Measurements from ENCODE around the gene TNFAIP8L1.
A peak's percentile ranks its signal among the peaks of the same experiment; 100 is the strongest.

TNFAIP8L1 gene

DNA sequence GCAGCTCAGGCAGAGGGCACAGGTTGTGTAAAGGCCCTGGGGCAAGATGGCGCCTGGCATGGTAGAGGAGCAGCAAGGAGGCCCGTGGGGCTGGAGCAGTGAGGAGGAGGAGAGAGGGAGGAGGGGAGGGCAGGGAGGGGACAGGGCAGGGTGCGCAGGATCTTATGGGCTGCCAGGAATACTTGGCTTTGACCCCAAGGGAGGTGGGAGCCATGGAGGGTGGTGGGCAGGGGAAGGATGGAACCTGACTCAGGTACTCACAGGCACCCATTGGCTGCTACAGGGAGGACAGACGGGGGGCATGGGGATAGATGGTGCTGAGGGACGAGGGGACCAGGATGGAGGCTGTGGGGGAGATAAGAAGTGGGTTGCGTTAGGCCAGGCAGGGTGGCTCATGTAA is 3.3 kb downstream of the TNFAIP8L1 start:
- no peak for DNase-seq
- no peak overlapping the region for H3K4me3 ChIP-seq (ENCODE audit: insufficient read depth in 1 of 2, low read depth in 1 of 2, low read length in 2 of 2)
- H3K23ac ChIP-seq (ENCODE audit: low read length in 2 of 2): no peak overlapping the region
- H2BK120ac ChIP-seq (ENCODE audit: low read depth, low read length): no peak overlapping the region
- peaks cover 51% of the 10 kb centered on the region for H3K79me1 ChIP-seq (replicated peaks; ENCODE audit: low read length, poor library complexity, severe bottlenecking)
- peaks cover 28% of the 10 kb centered on the region for H3K4me1 ChIP-seq (ENCODE audit: control insufficient read depth, insufficient read depth, low read depth, low read length)
- H3K4me2 ChIP-seq (ENCODE audit: low read length, poor library complexity, severe bottlenecking): no peak overlapping the region
- no peak overlapping the region for H2BK5ac ChIP-seq (ENCODE audit: low read depth, low read length, poor library complexity, severe bottlenecking)
- H3K27me3 ChIP-seq (ENCODE audit: control insufficient read depth in 1 of 2, insufficient read depth in 1 of 2, low read length in 2 of 2): no peaks in the 10 kb centered on the region
- H3K4ac ChIP-seq (ENCODE audit: low read depth in 1 of 2, low read length in 2 of 2): no peak overlapping the region
- H2BK12ac ChIP-seq (ENCODE audit: low read length in 2 of 2): peak overlapping the region in 1 of 2 experiments; percentile 31
- no peak overlapping the region for H4K91ac ChIP-seq (ENCODE audit: low read length)
- H3K27ac ChIP-seq (ENCODE audit: low read length, poor library complexity, severe bottlenecking): no peak overlapping the region
- H3K9me3 ChIP-seq (ENCODE audit: control insufficient read depth, low read length): no peaks in the 10 kb centered on the region
- no peak overlapping the region for H3K9ac ChIP-seq (ENCODE audit: low read length)
- H2BK15ac ChIP-seq (ENCODE audit: low read depth, poor library complexity, severe bottlenecking): no peak overlapping the region
- peak overlapping the region in 1 of 2 experiments; percentile 36 for H3K14ac ChIP-seq (ENCODE audit: low read length in 2 of 2)
- H2AK5ac ChIP-seq (ENCODE audit: low read length, severe bottlenecking): no peak overlapping the region
- H4K8ac ChIP-seq (ENCODE audit: low read length): peak overlapping the region; percentile 2
- 95% methylated on average over 5 of the region's 6 CpGs for WGBS
- peaks cover 0 to 20% of the 10 kb centered on the region in 2 experiments for H3K36me3 ChIP-seq (ENCODE audit: control insufficient read depth in 1 of 2, insufficient read depth in 2 of 2, low read depth in 1 of 2, low read length in 2 of 2)
- peak overlapping the region in 1 of 2 experiments; percentile 32 for H3K18ac ChIP-seq (ENCODE audit: low read depth in 1 of 2, low read length in 2 of 2)
- H2AFZ ChIP-seq (ENCODE audit: low read depth, low read length): no peak overlapping the region

DNA sequence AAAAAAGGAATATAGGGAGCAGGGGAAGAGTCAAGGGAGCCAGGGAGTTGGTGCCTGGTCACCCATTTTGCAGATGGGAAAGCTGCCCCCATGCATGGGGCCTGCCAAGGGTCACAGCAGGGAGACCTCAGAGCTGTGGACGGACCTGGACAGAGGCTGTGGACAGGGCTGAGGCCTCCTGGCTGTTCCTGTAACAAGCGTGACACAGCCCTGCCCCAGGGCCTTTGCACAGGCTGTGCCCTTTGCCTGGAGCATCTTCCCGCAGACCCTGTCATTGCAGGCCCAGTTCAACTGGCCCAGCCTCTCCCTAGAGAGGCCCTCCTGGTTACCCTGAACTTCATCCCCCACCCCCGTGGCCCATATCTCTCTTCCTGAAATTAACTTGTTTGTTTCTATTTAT is 6.4 kb downstream of the TNFAIP8L1 start:
- Histone ChIP-seq H3K4me2 (ENCODE audit: low read length, poor library complexity, severe bottlenecking) (no peak overlapping the region), H3K36me3 (ENCODE audit: control insufficient read depth in 1 of 2, insufficient read depth in 2 of 2, low read depth in 1 of 2, low read length in 2 of 2) (peaks cover 0 to 28% of the 10 kb centered on the region in 2 experiments), H4K91ac (ENCODE audit: low read length) (no peak overlapping the region), H3K79me1 (replicated peaks; ENCODE audit: low read length, poor library complexity, severe bottlenecking) (peaks cover 52% of the 10 kb centered on the region), H3K4ac (ENCODE audit: low read depth in 1 of 2, low read length in 2 of 2) (no peak overlapping the region), H3K14ac (ENCODE audit: low read length in 2 of 2) (peak overlapping the region in 1 of 2 experiments; percentile 30), H2BK5ac (ENCODE audit: low read depth, low read length, poor library complexity, severe bottlenecking) (no peak overlapping the region), H3K9me3 (ENCODE audit: control insufficient read depth, low read length) (no peaks in the 10 kb centered on the region), H2AK5ac (ENCODE audit: low read length, severe bottlenecking) (no peak overlapping the region), H3K27ac (ENCODE audit: low read length, poor library complexity, severe bottlenecking) (no peak overlapping the region), H3K4me3 (ENCODE audit: insufficient read depth in 1 of 2, low read depth in 1 of 2, low read length in 2 of 2) (no peak overlapping the region), H2BK120ac (ENCODE audit: low read depth, low read length) (no peak overlapping the region), H2BK12ac (ENCODE audit: low read length in 2 of 2) (peak overlapping the region in 1 of 2 experiments; percentile 19), H3K18ac (ENCODE audit: low read depth in 1 of 2, low read length in 2 of 2) (peak overlapping the region in 1 of 2 experiments; percentile 44), H3K9ac (ENCODE audit: low read length) (no peak overlapping the region), H2BK15ac (ENCODE audit: low read depth, poor library complexity, severe bottlenecking) (no peak overlapping the region), H3K4me1 (ENCODE audit: control insufficient read depth, insufficient read depth, low read depth, low read length) (peaks cover 27% of the 10 kb centered on the region), H3K23ac (ENCODE audit: low read length in 2 of 2) (no peak overlapping the region), H4K8ac (ENCODE audit: low read length) (no peak overlapping the region), H2AFZ (ENCODE audit: low read depth, low read length) (no peak overlapping the region), H3K27me3 (ENCODE audit: control insufficient read depth in 1 of 2, insufficient read depth in 1 of 2, low read length in 2 of 2) (no peaks in the 10 kb centered on the region)
- 98% methylated on average over 4 of the region's 4 CpGs for whole genome bisulfite sequencing
- no peak for DNase-seq

DNA sequence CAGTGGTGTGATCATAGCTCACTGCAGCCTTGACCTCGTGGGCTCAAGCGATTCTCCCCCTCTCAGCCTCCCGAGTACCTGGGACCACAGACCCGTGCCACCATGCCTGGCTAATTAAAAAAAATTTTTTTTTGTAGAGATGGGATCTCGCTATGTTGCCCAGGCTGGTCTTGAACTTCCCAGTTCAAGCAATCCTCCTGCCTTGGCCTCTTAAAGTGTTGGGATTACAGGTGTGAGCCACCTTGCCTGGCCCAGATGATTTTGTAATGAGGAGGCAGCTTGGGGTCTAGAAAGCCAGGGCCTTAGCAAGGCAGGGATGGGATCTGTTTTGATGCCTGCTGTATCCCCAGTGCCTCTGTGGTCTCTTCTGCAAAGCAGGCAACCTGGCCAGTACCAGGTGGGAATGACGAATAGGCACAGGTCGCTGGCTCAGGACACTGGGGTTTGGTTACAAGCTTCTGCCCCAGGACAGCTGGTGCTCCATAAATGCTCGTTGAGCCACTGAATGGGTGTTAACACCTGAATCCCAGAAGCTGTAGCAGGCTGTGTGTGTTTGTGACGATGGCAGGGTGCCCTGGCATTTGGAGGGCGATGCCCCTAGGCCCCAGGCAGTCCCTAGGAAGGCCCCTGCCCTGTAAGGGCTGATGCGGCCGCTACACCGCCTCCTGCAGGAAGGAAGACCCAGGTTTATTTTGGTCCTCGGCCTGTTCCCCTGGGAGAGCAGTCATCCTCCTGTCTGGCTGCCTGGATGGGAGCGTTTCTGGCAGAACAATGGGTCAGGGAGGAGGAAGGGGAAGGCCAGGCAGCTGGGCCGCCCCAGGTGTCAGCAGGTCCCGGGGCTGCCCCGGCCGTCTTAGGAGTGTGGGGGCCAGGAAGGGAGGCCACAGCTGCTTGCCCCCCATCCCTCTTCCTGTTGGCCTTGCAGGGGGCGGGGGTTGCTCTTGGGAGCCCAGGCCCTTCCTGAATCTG is 8.6 kb downstream of the TNFAIP8L1 start:
- Histone ChIP-seq H4K91ac (ENCODE audit: low read length) (peak overlapping the region; percentile 23), H2BK120ac (ENCODE audit: low read depth, low read length) (no peak overlapping the region), H3K14ac (ENCODE audit: low read length in 2 of 2) (no peak overlapping the region), H3K79me1 (replicated peaks; ENCODE audit: low read length, poor library complexity, severe bottlenecking) (peaks cover 46% of the 10 kb centered on the region), H3K4me2 (ENCODE audit: low read length, poor library complexity, severe bottlenecking) (no peak overlapping the region), H3K27me3 (ENCODE audit: control insufficient read depth in 1 of 2, insufficient read depth in 1 of 2, low read length in 2 of 2) (no peaks in the 10 kb centered on the region), H3K27ac (ENCODE audit: low read length, poor library complexity, severe bottlenecking) (no peak overlapping the region), H2BK12ac (ENCODE audit: low read length in 2 of 2) (peak overlapping the region in 1 of 2 experiments; percentile 32), H2AFZ (ENCODE audit: low read depth, low read length) (no peak overlapping the region), H3K9ac (ENCODE audit: low read length) (no peak overlapping the region), H3K4me1 (ENCODE audit: control insufficient read depth, insufficient read depth, low read depth, low read length) (peaks cover 15% of the 10 kb centered on the region), H3K23ac (ENCODE audit: low read length in 2 of 2) (no peak overlapping the region), H2AK5ac (ENCODE audit: low read length, severe bottlenecking) (no peak overlapping the region), H3K18ac (ENCODE audit: low read depth in 1 of 2, low read length in 2 of 2) (no peak overlapping the region), H2BK5ac (ENCODE audit: low read depth, low read length, poor library complexity, severe bottlenecking) (no peak overlapping the region), H3K36me3 (ENCODE audit: control insufficient read depth in 1 of 2, insufficient read depth in 2 of 2, low read depth in 1 of 2, low read length in 2 of 2) (peaks cover 0 to 36% of the 10 kb centered on the region in 2 experiments), H2BK15ac (ENCODE audit: low read depth, poor library complexity, severe bottlenecking) (no peak overlapping the region), H4K8ac (ENCODE audit: low read length) (peak overlapping the region; percentile 83), H3K9me3 (ENCODE audit: control insufficient read depth, low read length) (no peaks in the 10 kb centered on the region), H3K4me3 (ENCODE audit: insufficient read depth in 1 of 2, low read depth in 1 of 2, low read length in 2 of 2) (no peak overlapping the region), H3K4ac (ENCODE audit: low read depth in 1 of 2, low read length in 2 of 2) (no peak overlapping the region)
- DNase-seq: peak; percentile 54
- WGBS: 64% methylated on average over 20 of the region's 20 CpGs

DNA sequence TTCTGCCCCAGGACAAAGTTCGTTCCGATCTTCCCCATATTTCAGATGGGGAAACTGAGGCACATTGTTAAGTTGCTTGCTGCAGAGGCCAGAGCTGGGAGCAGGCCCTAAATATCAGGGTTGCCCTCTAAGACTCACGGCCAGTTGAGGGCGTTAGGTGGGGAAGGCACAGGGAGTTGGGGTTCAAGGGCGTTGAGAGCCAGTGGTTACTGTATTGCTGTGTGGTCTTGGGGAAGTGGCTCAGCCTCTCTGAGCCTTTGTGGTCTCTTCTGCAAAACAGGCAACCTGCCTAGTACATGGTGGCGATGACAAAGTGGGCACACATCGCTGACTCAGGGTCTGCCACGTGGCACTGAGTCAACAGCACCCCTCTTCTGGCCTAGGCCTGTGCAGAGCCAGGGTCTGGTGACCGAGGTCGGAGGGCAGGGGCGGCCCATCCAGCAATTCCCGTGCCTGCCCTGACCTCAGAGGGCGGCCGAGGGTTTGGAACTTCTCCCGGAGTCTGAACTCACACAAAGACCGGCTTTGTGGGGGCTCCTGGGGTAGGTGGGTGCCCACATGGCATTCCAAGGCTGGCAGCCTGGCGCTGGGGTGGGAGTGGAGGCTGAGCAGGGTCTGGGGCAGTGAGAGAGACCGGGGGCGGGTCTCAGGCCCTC is 10.2 kb downstream of the TNFAIP8L1 start:
- Histone ChIP-seq H3K18ac (ENCODE audit: low read depth in 1 of 2, low read length in 2 of 2) (no peak overlapping the region), H3K9ac (ENCODE audit: low read length) (no peak overlapping the region), H2BK12ac (ENCODE audit: low read length in 2 of 2) (no peak overlapping the region), H4K91ac (ENCODE audit: low read length) (no peak overlapping the region), H2AK5ac (ENCODE audit: low read length, severe bottlenecking) (no peak overlapping the region), H3K4me3 (ENCODE audit: insufficient read depth in 1 of 2, low read depth in 1 of 2, low read length in 2 of 2) (no peak overlapping the region), H2BK120ac (ENCODE audit: low read depth, low read length) (no peak overlapping the region), H3K79me1 (replicated peaks; ENCODE audit: low read length, poor library complexity, severe bottlenecking) (peaks cover 46% of the 10 kb centered on the region), H3K27ac (ENCODE audit: low read length, poor library complexity, severe bottlenecking) (no peak overlapping the region), H3K4ac (ENCODE audit: low read depth in 1 of 2, low read length in 2 of 2) (no peak overlapping the region), H2BK5ac (ENCODE audit: low read depth, low read length, poor library complexity, severe bottlenecking) (no peak overlapping the region), H3K14ac (ENCODE audit: low read length in 2 of 2) (no peak overlapping the region), H3K27me3 (ENCODE audit: control insufficient read depth in 1 of 2, insufficient read depth in 1 of 2, low read length in 2 of 2) (no peaks in the 10 kb centered on the region), H3K23ac (ENCODE audit: low read length in 2 of 2) (peak overlapping the region in 1 of 2 experiments; percentile 18), H3K9me3 (ENCODE audit: control insufficient read depth, low read length) (no peaks in the 10 kb centered on the region), H3K4me2 (ENCODE audit: low read length, poor library complexity, severe bottlenecking) (no peak overlapping the region), H2AFZ (ENCODE audit: low read depth, low read length) (no peak overlapping the region), H3K4me1 (ENCODE audit: control insufficient read depth, insufficient read depth, low read depth, low read length) (peaks cover 15% of the 10 kb centered on the region), H2BK15ac (ENCODE audit: low read depth, poor library complexity, severe bottlenecking) (no peak overlapping the region), H3K36me3 (ENCODE audit: control insufficient read depth in 1 of 2, insufficient read depth in 2 of 2, low read depth in 1 of 2, low read length in 2 of 2) (peaks cover under 1 to 42% of the 10 kb centered on the region in 2 experiments), H4K8ac (ENCODE audit: low read length) (no peak overlapping the region)
- 89% methylated on average over 16 of the region's 19 CpGs for WGBS
- no peak for DNase-seq
